ENCODE data around the gene CDKN2A. TPM values are rescaled to one million over a fixed set of nuclear protein-coding genes. Genes with fewer than 3 reads are reported as not detected.
"Not testable (repeated sequence)": the region's sequence is repeated elsewhere in the genome, so short reads cannot be mapped to it uniquely, and the experiment has no call there.

CDKN2A gene
- total and polyA plus RNA-seq, 5 donors from 2014 or later = 9.6 to 22.5 (median 16.5) TPM

GRCh38 chr9:21967702-21968101 lies 26.5 kb downstream of the CDKN2A start:
- H3K36me3 Mint-ChIP-seq = peaks cover 8% of the 10 kb centered on the region
- peaks cover 9 to 53% (median 25%) of the 10 kb centered on the region in 4 donors for H3K4me1 Mint-ChIP-seq
- no peak for ATAC-seq (ENCODE audit: low read depth in 2 of 2)
- H3K27ac ChIP-seq (ENCODE audit: insufficient read depth, low read length, poor library complexity, severe bottlenecking) = no peak overlapping the region
- no peak overlapping the region for H3K4me3 Mint-ChIP-seq
- peaks cover 20 to 42% of the 10 kb centered on the region in 2 experiments for H3K9me3 ChIP-seq (ENCODE audit: control insufficient read depth in 2 of 2, low read length in 2 of 2)
- no peak overlapping the region for H3K27ac Mint-ChIP-seq
- peaks cover 0 to 30% (median 8%) of the 10 kb centered on the region in 7 donors for H3K9me3 Mint-ChIP-seq
- no peak overlapping the region for H3K4me3 ChIP-seq (ENCODE audit: low read depth, low read length)
- peak in 1 of 3 donors; percentile 39 for DNase-seq
- H3K36me3 ChIP-seq (ENCODE audit: control insufficient read depth, insufficient read depth, low read length) = no peaks in the 10 kb centered on the region
- H3K27me3 ChIP-seq (ENCODE audit: control insufficient read depth, insufficient read depth, low read length) = peaks cover 82% of the 10 kb centered on the region
- peaks cover 24% of the 10 kb centered on the region for H3K4me1 ChIP-seq (ENCODE audit: control insufficient read depth, insufficient read depth, low read length, poor library complexity, severe bottlenecking)
- peaks cover 92% of the 10 kb centered on the region for H3K27me3 Mint-ChIP-seq

GRCh38 chr9:21967169-21967568 lies 27.0 kb downstream of the CDKN2A start:
- peaks cover 23 to 42% of the 10 kb centered on the region in 2 experiments for H3K9me3 ChIP-seq (ENCODE audit: control insufficient read depth in 2 of 2, low read length in 2 of 2)
- DNase-seq = no peak
- H3K4me1 Mint-ChIP-seq = peaks cover 9 to 48% (median 25%) of the 10 kb centered on the region in 4 donors

GRCh38 chr9:21966140-21966851 lies 27.9 kb downstream of the CDKN2A start:
- peaks cover 0 to 30% (median 9%) of the 10 kb centered on the region in 7 donors for H3K9me3 Mint-ChIP-seq
- H3K4me3 Mint-ChIP-seq = peak overlapping the region in 3 of 4 donors; percentile 7 to 55 (median 55)

More at GRCh38 chr9:21967169-21967568, 27.0 kb downstream of the CDKN2A start:
- peaks cover 92% of the 10 kb centered on the region for H3K27me3 Mint-ChIP-seq
- H3K36me3 Mint-ChIP-seq = peaks cover 8% of the 10 kb centered on the region
- no peak overlapping the region for H3K4me3 ChIP-seq (ENCODE audit: low read depth, low read length)
- no peak overlapping the region for H3K27ac ChIP-seq (ENCODE audit: insufficient read depth, low read length, poor library complexity, severe bottlenecking)
- no peak overlapping the region for H3K27ac Mint-ChIP-seq
- H3K4me3 Mint-ChIP-seq = peak overlapping the region in 1 of 4 donors; percentile 55
- peaks cover 79% of the 10 kb centered on the region for H3K27me3 ChIP-seq (ENCODE audit: control insufficient read depth, insufficient read depth, low read length)
- H3K9me3 Mint-ChIP-seq = peaks cover 0 to 30% (median 8%) of the 10 kb centered on the region in 7 donors
- H3K36me3 ChIP-seq (ENCODE audit: control insufficient read depth, insufficient read depth, low read length) = no peaks in the 10 kb centered on the region
- no peak for ATAC-seq (ENCODE audit: low read depth in 2 of 2)
- H3K4me1 ChIP-seq (ENCODE audit: control insufficient read depth, insufficient read depth, low read length, poor library complexity, severe bottlenecking) = peaks cover 24% of the 10 kb centered on the region

GRCh38 chr9:21965401-21965951 lies 28.7 kb downstream of the CDKN2A start:
- H3K4me1 ChIP-seq (ENCODE audit: control insufficient read depth, insufficient read depth, low read length, poor library complexity, severe bottlenecking) = peaks cover 24% of the 10 kb centered on the region
- peaks cover 95% of the 10 kb centered on the region for H3K27me3 Mint-ChIP-seq
- no peaks in the 10 kb centered on the region for H3K36me3 ChIP-seq (ENCODE audit: control insufficient read depth, insufficient read depth, low read length)
- H3K4me3 Mint-ChIP-seq = peak overlapping the region; percentile 55 to 81 (median 76)
- H3K9me3 ChIP-seq (ENCODE audit: control insufficient read depth in 2 of 2, low read length in 2 of 2) = peaks cover 22 to 40% of the 10 kb centered on the region in 2 experiments
- peaks cover 5 to 48% (median 24%) of the 10 kb centered on the region in 4 donors for H3K4me1 Mint-ChIP-seq
- peak overlapping the region; percentile 57 for H3K4me3 ChIP-seq (ENCODE audit: low read depth, low read length)
- H3K36me3 Mint-ChIP-seq = peaks cover 8% of the 10 kb centered on the region
- peaks cover 0 to 26% (median 9%) of the 10 kb centered on the region in 7 donors for H3K9me3 Mint-ChIP-seq
- DNase-seq = peak in 2 of 3 donors; percentile 29 to 78
- H3K27ac Mint-ChIP-seq = peak overlapping the region in 1 of 3 donors; percentile 41
- ATAC-seq (ENCODE audit: low read depth in 2 of 2) = peak; percentile 33 to 66
- H3K27me3 ChIP-seq (ENCODE audit: control insufficient read depth, insufficient read depth, low read length) = peaks cover 71% of the 10 kb centered on the region
- no peak overlapping the region for H3K27ac ChIP-seq (ENCODE audit: insufficient read depth, low read length, poor library complexity, severe bottlenecking)

More at GRCh38 chr9:21966140-21966851, 27.9 kb downstream of the CDKN2A start:
- H3K36me3 Mint-ChIP-seq = peaks cover 8% of the 10 kb centered on the region
- Histone ChIP-seq H3K27me3 (ENCODE audit: control insufficient read depth, insufficient read depth, low read length) (peaks cover 74% of the 10 kb centered on the region), H3K27ac (ENCODE audit: insufficient read depth, low read length, poor library complexity, severe bottlenecking) (no peak overlapping the region), H3K9me3 (ENCODE audit: control insufficient read depth in 2 of 2, low read length in 2 of 2) (peaks cover 23 to 42% of the 10 kb centered on the region in 2 experiments), H3K4me3 (ENCODE audit: low read depth, low read length) (no peak overlapping the region), H3K36me3 (ENCODE audit: control insufficient read depth, insufficient read depth, low read length) (no peaks in the 10 kb centered on the region), H3K4me1 (ENCODE audit: control insufficient read depth, insufficient read depth, low read length, poor library complexity, severe bottlenecking) (peaks cover 24% of the 10 kb centered on the region)
- peaks cover 8 to 47% (median 25%) of the 10 kb centered on the region in 4 donors for H3K4me1 Mint-ChIP-seq
- DNase-seq (no peak), ATAC-seq (ENCODE audit: low read depth in 2 of 2) (no peak)
- peaks cover 92% of the 10 kb centered on the region for H3K27me3 Mint-ChIP-seq
- H3K27ac Mint-ChIP-seq = no peak overlapping the region

GRCh38 chr9:21964925-21965385 lies 29.2 kb downstream of the CDKN2A start:
- no peaks in the 10 kb centered on the region for H3K36me3 ChIP-seq (ENCODE audit: control insufficient read depth, insufficient read depth, low read length)
- H3K4me1 ChIP-seq (ENCODE audit: control insufficient read depth, insufficient read depth, low read length, poor library complexity, severe bottlenecking) = peaks cover 24% of the 10 kb centered on the region
- Mint-ChIP-seq H3K4me3 (peak overlapping the region; percentile 55 to 81 (median 76)), H3K9me3 (peaks cover 0 to 21% (median 9%) of the 10 kb centered on the region in 7 donors), H3K27ac (peak overlapping the region in 1 of 3 donors; percentile 41), H3K36me3 (peaks cover 6% of the 10 kb centered on the region), H3K27me3 (peaks cover 93% of the 10 kb centered on the region), H3K4me1 (peaks cover 5 to 45% (median 23%) of the 10 kb centered on the region in 4 donors)
- H3K27me3 ChIP-seq (ENCODE audit: control insufficient read depth, insufficient read depth, low read length) = peaks cover 69% of the 10 kb centered on the region
- ATAC-seq (ENCODE audit: low read depth in 2 of 2) (peak; percentile 38 to 57), DNase-seq (peak; percentile 60 to 87 (median 62))
- peak overlapping the region; percentile 57 for H3K4me3 ChIP-seq (ENCODE audit: low read depth, low read length)
- peaks cover 18 to 35% of the 10 kb centered on the region in 2 experiments for H3K9me3 ChIP-seq (ENCODE audit: control insufficient read depth in 2 of 2, low read length in 2 of 2)
- H3K27ac ChIP-seq (ENCODE audit: insufficient read depth, low read length, poor library complexity, severe bottlenecking) = no peak overlapping the region

- ATAC-seq (ENCODE audit: low read depth in 2 of 2) (no peak), DNase-seq (no peak)
- H3K36me3 ChIP-seq (ENCODE audit: control insufficient read depth, insufficient read depth, low read length) = no peaks in the 10 kb centered on the region
- Mint-ChIP-seq H3K27me3 (peaks cover 72% of the 10 kb centered on the region), H3K36me3 (no peaks in the 10 kb centered on the region), H3K27ac (no peak overlapping the region), H3K9me3 (peaks cover 0 to 9% (median 5%) of the 10 kb centered on the region in 7 donors), H3K4me3 (no peak overlapping the region), H3K4me1 (peaks cover 0 to 33% (median 10%) of the 10 kb centered on the region in 4 donors)
- peaks cover 39% of the 10 kb centered on the region for H3K27me3 ChIP-seq (ENCODE audit: control insufficient read depth, insufficient read depth, low read length)
- H3K4me1 ChIP-seq (ENCODE audit: control insufficient read depth, insufficient read depth, low read length, poor library complexity, severe bottlenecking) = peaks cover 15% of the 10 kb centered on the region
- H3K9me3 ChIP-seq (ENCODE audit: control insufficient read depth in 2 of 2, low read length in 2 of 2) = peaks cover 3 to 5% of the 10 kb centered on the region in 2 experiments
- H3K27ac ChIP-seq (ENCODE audit: insufficient read depth, low read length, poor library complexity, severe bottlenecking) = no peak overlapping the region
- H3K4me3 ChIP-seq (ENCODE audit: low read depth, low read length) = no peak overlapping the region
These were observed 32.6 kb downstream of the CDKN2A start for GRCh38 chr9:21961569-21961968.

GRCh38 chr9:21959268-21959667 lies 34.9 kb downstream of the CDKN2A start:
- H3K27ac ChIP-seq (ENCODE audit: insufficient read depth, low read length, poor library complexity, severe bottlenecking); H3K27ac Mint-ChIP-seq; H3K36me3 ChIP-seq (ENCODE audit: control insufficient read depth, insufficient read depth, low read length); DNase-seq; H3K4me1 ChIP-seq (ENCODE audit: control insufficient read depth, insufficient read depth, low read length, poor library complexity, severe bottlenecking); H3K4me3 ChIP-seq (ENCODE audit: low read depth, low read length); H3K9me3 Mint-ChIP-seq; ATAC-seq (ENCODE audit: low read depth in 2 of 2); H3K4me3 Mint-ChIP-seq; H3K9me3 ChIP-seq (ENCODE audit: control insufficient read depth in 2 of 2, low read length in 2 of 2); H3K36me3 Mint-ChIP-seq: not testable (repeated sequence)
- H3K4me1 Mint-ChIP-seq = peaks cover 0 to 16% (median 2%) of the 10 kb centered on the region in 4 donors
- peaks cover 60% of the 10 kb centered on the region for H3K27me3 Mint-ChIP-seq
- H3K27me3 ChIP-seq (ENCODE audit: control insufficient read depth, insufficient read depth, low read length) = peaks cover 26% of the 10 kb centered on the region

Data from CD4-positive, CD25-positive, alpha-beta regulatory T cell (primary cell).